Activated gamma-delta T cell treated with anti-CD3 and anti-CD28 coated beads, Interleukin-2, amount 50 U/mL, for 16 hours (primary cell): ENCODE measurements around the gene GNAS-AS1.

ENCODE experiments used
- DNase-seq: peaks from one replicate; pipeline ENCODE4 v3.0.0-alpha.2; 2020; ENCODE audit warnings: low read depth

The GNAS-AS1 gene

DNA sequence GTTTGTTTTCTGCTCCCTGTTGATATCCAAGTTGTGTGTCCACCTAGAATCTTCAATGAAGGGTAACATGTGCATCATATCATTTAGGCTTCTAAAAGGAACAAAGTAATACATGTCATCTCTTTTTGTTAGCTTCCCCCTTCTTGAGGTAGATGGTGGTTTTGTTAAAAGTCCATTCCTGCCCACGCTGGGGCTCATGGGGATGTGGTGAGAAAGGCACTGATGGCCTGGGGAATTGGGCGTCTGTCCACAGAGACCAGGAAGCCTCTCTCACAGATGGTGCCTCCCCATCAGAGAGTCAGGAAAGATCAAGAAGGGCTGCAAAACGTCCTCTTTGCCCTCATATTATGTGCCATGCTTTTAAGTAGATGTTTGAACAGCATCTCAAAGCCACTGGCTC, 34.3 kb upstream of the GNAS-AS1 start:
- no peak for DNase-seq

DNA sequence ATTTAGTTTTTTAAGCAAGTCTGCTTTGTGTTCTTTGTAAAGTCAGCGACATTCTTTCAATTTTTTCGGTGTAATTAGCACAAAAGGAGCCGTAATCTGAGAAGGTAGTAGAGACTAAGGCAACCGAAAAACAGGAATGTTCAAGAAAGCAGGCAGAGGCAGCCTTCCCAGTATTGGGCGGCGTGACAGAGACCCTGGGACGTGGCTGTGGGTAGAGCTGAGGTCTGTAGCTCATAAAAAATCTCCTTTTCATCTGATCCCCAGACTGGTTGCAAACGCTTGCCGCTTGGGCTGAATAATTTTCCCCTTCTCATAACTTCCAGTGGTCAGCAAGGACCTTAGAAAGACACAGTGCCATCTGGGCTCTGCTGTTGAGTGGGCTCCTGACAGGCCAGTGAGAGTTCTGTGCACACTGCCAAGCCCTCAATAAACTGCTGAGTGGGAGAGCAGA, 32.6 kb upstream of the GNAS-AS1 start:
- no peak for DNase-seq

DNA sequence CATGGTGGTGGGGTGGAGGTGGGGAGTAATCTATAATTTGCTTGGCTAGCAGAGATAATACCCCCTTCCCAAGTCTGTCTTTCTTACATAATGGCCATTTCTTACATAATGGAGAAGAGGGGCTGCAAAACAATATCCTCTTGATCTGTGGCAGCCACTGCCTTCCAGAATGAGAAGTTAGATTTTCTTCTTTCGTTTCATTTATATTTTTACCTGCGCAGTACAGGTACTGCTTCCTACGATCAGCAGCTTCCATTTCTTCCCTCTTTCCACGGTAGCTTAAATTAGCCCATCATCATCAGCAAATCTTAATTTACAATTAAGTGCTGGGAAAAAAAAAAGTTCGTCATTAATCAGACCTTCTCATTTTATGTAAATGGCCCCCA, 32.0 kb upstream of the GNAS-AS1 start:
- DNase-seq, result no peak

DNA sequence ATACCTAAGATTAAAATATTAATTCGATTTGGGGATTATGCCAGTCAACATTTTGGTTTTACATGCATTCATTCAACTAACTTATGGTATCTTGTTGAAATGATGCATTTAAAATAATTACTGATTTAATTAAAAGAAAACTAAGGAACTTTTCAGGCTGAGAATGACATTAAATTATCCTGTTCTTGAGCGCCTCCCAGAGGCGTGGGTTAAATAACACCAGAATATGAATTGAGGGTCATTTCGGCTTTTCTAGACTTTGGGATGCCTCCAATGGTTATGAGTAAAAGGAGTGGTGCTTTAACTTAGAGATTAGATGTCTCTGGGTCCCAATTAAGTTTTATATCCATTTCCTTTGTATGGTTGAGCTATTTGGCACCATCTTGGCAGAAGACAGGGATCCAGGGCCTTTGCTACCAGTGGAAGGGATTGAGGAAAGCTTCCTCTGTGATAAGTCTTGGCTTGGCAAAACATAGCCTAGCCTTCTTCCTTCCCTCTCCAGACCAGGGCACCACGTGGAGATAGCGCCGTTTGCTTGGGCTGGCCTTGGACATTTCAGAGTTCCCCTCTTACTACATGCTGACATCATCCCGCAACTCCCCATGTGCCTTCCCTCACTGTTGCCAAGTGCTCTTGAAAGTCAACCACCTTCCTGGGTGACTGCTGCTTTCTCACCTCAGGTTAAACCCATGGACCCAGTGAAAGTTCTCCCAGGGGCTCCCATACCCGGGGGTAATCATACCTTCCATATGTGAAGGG, 30.5 kb upstream of the GNAS-AS1 start:
- no peak for DNase-seq

DNA sequence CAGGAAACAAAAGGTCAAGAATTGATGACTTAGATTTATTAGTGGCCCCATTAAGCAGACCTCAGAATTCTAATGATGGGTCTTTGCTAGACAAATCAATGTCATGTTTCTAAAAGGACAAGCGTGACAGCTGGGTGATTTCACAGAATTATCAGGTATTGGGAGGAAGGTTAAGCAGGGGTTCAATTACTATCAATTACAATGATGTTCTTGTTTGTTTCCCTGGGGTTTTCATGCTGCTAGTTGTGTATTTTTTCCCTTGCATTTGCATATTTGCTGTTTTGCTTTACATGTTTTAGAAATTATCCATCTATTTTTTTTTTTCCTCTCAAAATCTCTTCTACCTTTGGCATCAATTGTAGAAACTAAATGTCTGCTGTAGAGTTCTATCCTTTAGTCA, 29.7 kb upstream of the GNAS-AS1 start:
- no peak for DNase-seq

DNA sequence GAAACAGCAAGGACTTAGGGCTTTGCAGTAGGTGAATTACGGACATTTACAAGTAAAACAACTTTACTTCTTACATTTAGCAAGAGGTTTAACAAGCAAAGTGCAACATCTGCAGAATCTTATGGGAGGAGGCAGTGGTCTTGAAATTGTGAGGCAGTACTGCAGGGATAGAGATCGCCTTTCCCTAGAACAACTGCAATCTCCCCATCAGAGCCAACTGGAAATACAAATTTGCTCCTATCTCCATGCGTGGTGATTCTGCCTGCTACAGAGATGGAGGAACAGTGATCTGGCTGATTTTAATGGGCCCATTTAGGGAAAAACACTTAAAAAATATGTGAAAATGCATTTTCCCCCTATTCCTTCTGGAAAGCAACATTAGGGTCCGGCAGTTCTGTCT, 27.7 kb upstream of the GNAS-AS1 start:
- DNase-seq, result no peak

DNA sequence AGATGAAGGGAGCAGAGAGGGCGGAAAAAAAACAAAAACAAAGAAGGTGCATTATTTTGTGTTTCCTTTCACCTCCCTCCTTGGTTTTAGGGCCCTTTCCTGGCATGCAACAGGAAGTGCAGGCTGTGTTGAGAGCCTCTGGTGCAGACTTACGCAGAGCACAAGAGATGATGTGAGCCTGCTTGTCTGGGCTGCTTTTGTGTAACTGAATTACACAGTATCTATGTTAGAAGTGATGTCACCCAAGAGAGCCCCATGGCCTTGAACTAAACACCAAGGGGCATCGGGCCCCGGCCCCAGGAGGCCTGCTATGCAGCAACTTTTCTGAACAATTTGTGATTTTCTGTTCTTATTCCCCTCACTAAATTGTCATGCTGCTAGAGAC, 27.3 kb upstream of the GNAS-AS1 start:
- DNase-seq, result no peak

DNA sequence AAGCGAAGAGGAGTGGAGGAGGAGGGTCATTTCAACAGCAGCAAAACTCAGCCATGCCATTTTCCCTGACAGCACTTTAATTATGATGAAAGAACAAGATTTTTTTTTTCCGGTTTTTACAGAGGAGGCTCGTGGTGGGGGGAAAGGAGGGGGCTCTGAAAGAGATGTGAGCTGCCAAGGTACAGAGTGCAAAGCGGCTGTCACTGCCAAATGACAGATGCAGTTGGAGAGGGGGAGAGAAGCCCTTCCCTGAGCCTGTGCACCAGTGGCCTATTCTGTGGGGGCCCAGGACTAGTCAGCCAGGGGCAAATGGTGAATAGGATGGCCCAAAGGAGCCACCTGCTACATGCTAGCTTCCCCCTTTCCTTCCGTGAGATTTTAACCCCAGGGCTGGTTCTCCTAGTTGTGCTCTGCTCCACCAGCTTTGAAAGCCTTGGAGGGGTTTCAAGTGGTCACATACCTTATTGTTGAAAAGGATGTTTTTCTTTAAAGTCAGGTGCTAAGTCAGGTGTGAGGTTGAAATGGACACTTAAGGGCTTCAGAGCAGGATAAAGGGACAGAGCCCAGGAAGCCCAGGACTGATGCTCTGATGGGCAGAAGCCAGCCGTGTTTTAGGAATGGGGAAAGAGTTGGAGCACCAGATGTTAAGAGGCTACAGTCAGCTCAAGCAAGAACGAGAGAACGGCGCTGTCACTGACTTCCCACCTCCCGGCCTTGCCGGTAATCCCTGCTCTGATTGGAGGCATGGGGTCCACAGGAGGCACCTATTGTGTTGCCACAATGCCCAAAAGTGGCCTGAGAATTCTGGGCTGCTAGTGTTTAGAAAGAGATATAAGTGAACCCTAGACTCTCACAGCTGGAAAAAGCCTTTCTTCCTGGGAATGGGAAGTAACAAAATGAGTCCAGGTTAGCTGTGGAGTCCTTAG, 26.6 kb upstream of the GNAS-AS1 start:
- no peak for DNase-seq

DNA sequence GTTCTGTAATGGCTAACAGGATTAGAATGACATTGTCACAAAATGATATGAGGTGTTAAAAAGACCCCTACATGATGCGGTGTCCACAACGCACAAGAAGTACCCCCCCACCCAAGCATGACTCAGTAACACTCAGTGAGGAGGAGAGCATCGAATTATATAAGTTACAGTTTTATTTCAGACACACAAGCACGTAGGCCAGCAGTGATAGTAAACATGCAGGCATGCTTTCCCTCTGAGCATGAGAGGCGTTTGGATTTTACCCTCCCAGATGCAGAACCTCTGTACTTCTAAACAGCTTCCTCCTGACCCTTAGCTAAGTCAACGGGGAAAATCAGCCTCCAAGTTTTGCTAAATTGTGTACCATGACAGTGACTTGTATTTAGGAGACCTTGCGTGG, 25.7 kb upstream of the GNAS-AS1 start:
- no peak for DNase-seq

DNA sequence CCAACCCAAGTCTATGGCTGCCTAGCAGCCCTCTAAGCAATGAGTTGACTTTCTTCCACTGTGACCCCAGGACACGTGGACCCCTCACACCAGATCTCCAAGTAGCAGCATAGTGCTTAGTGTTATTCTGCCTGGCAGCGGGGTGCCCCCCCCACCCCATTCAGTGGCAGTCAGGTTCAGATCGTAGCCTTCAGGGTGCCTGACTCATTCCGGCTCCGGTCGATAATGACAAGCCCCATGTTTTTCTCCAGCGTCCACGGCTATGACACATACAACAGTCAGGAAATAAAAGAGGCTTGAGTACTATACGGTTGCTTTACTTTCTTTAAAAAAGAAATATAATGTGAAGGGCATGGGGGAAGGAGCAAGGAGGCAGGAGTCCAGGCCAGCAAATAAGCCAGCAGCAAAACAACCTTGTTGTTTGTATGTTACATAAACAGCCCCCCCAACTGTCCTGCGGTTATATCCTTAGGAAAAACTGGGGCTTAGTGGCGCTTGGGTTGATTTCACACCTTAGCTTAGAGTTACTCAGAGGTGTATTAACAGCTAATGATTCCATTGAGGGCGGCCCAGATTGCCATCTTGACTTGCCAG, 24.9 kb upstream of the GNAS-AS1 start:
- DNase-seq, result no peak

DNA sequence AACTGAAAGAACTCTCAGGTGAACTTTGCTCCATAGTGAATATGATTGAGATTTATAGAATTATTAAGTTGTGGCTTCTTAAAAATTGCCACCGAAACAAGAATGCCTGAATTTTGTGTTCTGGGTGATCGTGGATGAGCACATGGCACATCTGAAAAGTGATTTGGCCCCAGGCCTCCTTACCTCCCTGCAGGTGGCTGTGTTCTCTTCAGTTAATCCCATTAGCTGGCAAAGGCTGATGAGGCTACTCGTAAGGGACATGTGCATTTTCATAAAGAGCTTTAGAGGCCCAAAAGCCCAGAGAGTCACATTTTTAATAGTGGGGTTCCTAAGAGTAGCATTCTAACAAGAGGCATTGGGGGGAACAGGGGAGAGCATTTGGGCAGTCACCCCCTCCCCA, 24.4 kb upstream of the GNAS-AS1 start:
- no peak for DNase-seq

DNA sequence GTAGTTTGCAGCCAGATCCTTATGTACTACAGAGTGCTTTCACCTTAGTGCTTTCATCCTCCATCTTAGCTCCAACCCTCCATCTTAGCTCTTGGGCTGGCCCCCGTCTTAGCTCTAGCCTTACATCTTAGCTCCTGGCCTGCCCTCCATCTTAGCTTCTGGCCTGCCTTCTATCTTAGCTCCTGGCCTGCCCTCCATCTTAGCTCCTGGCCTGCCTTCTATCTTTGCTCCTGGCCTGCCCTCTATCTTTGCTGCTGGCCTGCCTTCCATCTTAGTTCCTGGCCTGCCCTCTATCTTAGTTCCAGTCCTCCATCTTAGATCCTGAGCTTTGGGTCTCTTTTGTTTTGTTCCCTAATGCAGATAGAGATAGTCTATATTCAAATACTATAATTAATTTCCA, 23.8 kb upstream of the GNAS-AS1 start:
- no peak for DNase-seq

DNA sequence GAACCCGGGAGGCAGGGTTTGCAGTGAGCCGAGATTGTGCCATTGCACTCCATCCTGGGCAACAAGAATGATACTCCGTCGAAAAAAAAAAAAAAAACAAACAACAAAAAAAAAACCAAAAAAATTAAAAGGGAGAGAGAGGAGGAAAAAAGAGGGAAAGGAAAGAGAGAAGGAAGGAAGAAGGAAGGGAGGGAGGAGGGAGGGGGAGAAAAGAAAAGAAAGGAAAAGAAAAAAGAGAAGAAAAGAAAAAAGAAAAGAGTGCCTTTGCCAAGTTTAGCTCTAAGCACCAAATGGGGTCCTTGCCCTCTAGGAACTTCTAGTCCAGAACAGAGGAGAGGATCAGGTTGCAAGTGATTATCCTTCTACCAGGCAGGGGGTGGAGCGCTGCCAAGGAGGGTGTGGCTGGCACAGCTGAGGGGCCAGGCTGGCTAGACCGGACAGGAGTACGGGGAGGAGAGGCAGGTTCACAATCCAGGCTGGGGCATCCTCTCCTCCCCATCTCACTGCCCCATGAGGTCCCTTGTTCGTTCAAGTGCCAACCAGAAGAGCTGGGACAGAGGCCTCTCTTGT, 20.9 kb upstream of the GNAS-AS1 start:
- no peak for DNase-seq

DNA sequence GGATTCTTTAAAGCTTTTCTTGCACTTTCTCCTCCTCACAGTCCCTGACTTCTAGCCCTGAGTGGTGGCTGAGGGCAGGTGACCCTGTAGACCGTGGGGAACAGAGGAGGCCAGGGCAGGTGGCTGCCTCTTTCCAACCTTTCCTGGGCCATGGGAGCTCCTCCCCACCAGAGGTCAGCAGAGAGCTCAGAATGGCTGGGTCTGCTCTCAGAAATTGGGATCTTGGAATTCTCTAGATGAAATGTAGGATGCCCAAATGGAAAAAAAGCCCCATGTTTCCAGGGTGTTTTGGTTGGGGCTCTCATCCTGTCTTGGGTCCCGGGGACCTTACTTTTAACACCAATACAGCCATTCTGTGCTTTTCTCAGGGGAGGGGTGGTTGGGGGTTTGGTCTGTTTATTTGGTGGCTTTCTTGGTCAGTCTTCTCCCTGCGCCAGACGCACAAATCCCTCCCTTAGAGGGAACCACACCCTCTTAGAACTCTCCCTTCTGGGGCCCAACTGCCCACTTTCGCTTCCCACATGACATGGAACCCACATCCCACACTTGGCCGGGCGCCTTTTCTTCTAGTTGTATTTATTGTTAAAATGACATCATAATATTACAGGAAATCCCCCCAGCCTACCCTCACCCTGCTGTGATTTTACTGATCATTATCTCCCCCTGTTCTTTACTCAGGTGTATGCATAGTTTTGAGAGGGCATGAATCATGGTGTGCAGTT, 19.8 kb upstream of the GNAS-AS1 start:
- DNase-seq, result no peak

DNA sequence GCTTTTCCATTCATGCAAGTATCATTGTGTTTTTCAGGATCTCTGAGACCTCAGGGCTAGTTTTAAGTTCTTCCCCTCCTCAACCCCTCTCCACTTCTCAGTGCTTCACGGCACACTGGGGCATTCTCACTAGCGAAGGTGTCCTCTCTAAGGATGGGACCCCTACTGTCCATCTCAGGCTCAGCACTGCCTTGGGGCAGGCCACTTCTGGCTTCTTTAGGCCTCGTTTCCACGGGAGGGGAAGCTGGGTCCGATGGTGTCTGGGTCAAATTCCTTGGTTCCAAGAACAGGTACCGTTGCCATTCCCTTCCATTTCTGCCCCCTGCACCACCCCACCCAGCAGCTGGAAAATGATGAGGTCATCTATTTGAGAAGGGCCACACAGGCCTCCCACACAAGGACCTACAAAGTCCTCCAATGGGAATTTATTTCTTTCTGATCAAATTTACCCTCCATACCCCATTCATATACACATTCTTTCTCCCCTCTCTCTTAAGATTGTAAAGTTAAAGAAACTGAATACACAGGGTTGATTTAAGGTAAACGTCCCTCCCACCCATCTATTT, 19.0 kb upstream of the GNAS-AS1 start:
- DNase-seq, result no peak

DNA sequence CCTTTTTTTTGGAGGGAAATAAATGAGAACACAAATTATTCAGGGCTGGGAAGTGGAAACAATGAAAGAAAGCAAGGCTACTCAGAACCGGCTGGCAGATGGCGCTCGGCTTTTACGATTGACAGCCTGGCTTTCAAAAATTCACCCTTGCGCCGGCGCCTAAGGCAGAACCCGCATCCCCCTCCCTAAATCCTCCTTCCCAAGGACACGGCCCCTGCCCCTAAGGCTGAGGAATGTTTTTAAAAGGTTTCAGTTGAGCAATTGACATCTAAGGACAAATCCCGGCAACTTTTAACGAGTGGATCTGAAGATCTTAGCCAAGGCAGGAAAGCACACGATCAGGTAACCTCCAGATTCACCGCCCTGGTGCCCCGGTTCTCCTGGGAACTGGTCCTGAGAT, 18.1 kb upstream of the GNAS-AS1 start:
- DNase-seq, result no peak

DNA sequence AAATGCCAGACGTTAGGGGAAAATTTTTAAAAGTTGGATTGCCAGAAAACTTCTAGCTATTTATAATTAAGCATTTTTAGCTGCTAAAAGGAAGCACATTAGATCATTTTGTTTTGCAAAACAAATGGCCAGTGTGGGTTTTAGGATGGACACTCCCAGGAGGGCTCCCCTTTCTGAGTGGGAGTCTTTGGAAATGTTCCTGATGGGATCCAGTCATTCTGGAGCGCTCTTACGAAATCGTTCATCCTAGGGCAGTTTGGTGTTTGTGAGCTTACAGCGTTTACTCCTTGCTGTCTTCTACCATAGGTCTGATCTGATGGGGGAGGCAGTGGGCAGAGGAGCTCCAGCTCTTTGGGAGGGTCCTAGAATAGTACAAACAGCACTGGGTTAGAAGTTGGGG, 16.5 kb upstream of the GNAS-AS1 start:
- DNase-seq, result no peak

DNA sequence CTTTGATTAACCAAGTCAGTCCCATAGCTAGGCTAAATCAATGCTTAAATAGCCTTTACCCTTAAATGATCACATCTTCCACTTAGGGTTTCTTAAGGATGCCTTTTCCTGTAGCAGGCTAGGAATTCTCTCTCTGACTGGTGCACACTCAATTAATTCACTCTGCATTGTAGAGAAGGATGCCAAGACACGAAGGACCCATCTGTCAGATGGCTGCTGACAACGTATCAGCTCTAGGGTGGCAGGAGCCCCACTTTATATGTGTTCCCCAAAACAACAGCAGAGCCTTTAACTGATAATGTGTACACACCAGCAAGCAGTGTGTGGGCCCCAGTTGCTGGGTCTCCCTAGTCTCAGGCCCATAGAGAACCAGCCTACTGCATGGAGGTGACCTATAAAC, 15.1 kb upstream of the GNAS-AS1 start:
- DNase-seq, result no peak

DNA sequence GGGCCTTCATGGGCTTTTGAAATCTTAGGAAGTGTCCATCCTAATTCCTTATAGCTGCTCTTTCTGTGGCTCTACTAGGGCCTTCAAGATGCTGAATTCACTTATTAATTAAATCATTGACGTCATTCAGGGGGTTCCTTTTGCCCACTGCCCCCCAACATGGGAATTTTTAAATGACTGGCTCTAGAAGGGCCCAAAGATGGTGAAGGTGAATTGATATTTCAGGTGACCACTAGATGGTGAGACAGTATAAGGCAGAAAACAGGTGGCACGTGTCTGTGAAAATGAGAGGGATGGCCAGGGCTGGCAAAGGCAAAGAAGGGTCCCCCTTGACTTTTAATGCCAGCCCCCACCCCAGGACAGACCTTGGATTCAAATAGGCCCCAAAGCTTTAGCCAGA, 13.6 kb upstream of the GNAS-AS1 start:
- no peak for DNase-seq

DNA sequence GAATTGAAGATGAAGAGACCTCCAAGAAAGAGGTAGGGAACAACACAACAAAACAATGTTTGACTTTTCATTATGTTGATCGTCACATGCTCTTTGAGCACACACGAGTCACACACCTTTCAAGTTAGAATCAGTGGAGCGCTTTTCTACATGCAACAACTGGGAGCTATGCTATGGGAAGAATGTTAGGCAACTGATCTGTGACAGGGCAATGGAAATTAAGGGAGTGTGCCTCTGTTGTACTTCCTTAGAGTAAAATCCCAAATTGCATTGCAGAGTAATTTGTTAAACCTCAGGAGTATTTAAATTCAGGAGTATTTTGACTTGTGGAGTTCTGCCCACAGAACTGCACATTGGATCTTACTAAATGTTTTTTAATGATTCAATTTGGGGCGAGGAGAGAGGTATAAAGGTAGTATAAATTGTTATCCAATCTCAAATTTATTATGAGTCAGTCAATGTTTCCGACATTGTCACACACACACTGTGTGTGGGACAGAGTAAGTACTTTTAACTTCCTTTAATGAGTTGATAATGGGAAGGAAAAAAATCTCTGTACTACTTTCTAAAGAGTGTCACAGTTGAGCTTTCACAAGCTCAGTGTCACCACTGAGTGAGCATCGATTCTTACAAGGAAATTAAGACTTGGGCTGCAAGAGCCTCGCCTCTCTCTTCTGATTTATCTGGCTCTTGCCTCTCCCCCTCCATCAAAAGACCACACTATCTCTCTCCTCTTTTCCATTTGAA, 12.5 kb upstream of the GNAS-AS1 start:
- no peak for DNase-seq
